Keratinocyte (primary cell): ENCODE results near the gene TMEM144.

ENCODE experiments used
- EZH2 ChIP-seq: IDR thresholded peaks from one replicate; pipeline ENCODE4 v1.6.1; 2012; ENCODE audit warnings: inconsistent platforms, mild to moderate bottlenecking, low read length, moderate library complexity
- TF ChIP-seq, protein P1 (sequence below), 3 experiments: IDR thresholded peaks in 1 of 3; conservative IDR thresholded peaks in 1 of 3; optimal IDR thresholded peaks in 1 of 3; 2 replicates in 2 of 3; 3 replicates in 1 of 3; pipeline versions ENCODE3 to v1.5.1; 2011; ENCODE audit warnings: low read length in 3 of 3, mild to moderate bottlenecking in 3 of 3, moderate library complexity in 2 of 3, control low read depth in 1 of 3, inconsistent platforms in 1 of 3; ENCODE audit not compliant: insufficient read depth in 2 of 3; ENCODE audit errors: extremely low read depth in 1 of 3

DNA sequence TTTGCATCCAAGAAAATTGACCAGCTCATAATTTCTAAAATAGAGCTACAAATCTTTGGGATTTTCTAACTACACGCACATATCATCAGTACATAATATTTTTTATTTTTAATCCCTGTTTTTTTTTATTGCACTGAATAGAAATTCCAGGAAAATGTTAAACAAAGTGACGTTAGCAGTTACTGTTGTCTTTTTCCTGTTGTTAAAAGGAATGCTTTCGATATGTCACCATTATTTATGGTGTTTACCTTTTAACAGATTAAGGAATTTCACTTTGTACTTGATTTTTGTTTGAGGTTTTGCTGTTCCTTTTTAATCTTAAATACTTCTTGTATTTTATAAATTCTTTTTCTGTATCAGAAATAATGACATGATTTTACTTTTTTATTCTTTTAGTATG, 89.7 kb downstream of the TMEM144 start:
- TF ChIP-seq, protein P1, sequence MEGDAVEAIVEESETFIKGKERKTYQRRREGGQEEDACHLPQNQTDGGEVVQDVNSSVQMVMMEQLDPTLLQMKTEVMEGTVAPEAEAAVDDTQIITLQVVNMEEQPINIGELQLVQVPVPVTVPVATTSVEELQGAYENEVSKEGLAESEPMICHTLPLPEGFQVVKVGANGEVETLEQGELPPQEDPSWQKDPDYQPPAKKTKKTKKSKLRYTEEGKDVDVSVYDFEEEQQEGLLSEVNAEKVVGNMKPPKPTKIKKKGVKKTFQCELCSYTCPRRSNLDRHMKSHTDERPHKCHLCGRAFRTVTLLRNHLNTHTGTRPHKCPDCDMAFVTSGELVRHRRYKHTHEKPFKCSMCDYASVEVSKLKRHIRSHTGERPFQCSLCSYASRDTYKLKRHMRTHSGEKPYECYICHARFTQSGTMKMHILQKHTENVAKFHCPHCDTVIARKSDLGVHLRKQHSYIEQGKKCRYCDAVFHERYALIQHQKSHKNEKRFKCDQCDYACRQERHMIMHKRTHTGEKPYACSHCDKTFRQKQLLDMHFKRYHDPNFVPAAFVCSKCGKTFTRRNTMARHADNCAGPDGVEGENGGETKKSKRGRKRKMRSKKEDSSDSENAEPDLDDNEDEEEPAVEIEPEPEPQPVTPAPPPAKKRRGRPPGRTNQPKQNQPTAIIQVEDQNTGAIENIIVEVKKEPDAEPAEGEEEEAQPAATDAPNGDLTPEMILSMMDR (optimal IDR thresholded peaks at IDR 0.05 in 1 of 3, IDR thresholded peaks at IDR 0.05 in 1 of 3, conservative IDR thresholded peaks at IDR 0.05 in 1 of 3; ENCODE audit: extremely low read depth in 1 of 3, insufficient read depth in 2 of 3, low read length in 3 of 3) = no peak
- no peak for TF ChIP-seq EZH2
